Right atrium auricular region (tissue), 2 donors: ENCODE data around the gene TPBGL. TPM values are rescaled to one million over a fixed set of nuclear protein-coding genes. Genes with fewer than 3 reads are reported as not detected.

Experiments
- total RNA-seq, 2 donors: library from RNA; depleted of rRNA; stranded (reverse); fragments of >200 nt; gene quantifications; one replicate each; pipeline ENCODE4 v1.1.0, GENCODE V29; 2016

The TPBGL gene
- total RNA-seq, 2 donors from 2014 or later, result 0.12 to 0.15 TPM

Other genes starting within 250 kb of the TPBGL start
- not detected for gene OR2AT4, start 143.9 kb upstream of the TPBGL start, total RNA-seq
- gene SLCO2B1, start 89.7 kb upstream of the TPBGL start, total RNA-seq, result 10 to 100 TPM in 1 of 2 donors, 1 to 10 TPM in 1; 9.5 to 24.6 TPM
- gene ARRB1, start 110.9 kb downstream of the TPBGL start, total RNA-seq, result 10 to 100 TPM; 19.4 to 22.9 TPM
- 100 to 1,000 TPM; 391 to 983 TPM for gene RPS3, start 158.7 kb downstream of the TPBGL start, total RNA-seq
- 1 to 10 TPM in 1 of 2 donors, under 1 TPM in 1; 0.20 to 1.4 TPM for gene KLHL35, start 192.4 kb downstream of the TPBGL start, total RNA-seq